ENCODE data around the gene SAMD3.
"Not testable (repeated sequence)": the region's sequence is repeated elsewhere in the genome, so short reads cannot be mapped to it uniquely, and the experiment has no call there.

The SAMD3 gene

DNA sequence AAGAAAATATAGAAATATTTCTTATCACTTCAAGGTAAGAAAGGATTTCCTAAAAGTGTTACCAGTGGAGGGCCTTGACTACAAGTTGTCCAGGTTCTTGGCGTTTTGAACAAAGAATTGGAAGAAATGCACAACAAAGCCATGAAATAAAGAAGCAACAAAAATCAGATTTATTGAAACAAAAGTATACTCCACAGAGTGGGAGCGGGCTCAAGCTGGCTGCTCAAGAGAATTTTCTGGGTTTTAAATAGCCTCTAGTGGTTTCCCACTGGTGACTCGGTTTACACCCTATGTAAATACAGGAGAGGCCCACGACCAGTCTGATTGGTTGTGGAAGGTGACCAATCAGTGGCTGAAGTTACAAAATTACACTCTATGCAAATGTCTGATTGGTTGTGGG is 64.2 kb downstream of the SAMD3 start:
- DNase-seq: no peak
- TF ChIP-seq, protein P1, sequence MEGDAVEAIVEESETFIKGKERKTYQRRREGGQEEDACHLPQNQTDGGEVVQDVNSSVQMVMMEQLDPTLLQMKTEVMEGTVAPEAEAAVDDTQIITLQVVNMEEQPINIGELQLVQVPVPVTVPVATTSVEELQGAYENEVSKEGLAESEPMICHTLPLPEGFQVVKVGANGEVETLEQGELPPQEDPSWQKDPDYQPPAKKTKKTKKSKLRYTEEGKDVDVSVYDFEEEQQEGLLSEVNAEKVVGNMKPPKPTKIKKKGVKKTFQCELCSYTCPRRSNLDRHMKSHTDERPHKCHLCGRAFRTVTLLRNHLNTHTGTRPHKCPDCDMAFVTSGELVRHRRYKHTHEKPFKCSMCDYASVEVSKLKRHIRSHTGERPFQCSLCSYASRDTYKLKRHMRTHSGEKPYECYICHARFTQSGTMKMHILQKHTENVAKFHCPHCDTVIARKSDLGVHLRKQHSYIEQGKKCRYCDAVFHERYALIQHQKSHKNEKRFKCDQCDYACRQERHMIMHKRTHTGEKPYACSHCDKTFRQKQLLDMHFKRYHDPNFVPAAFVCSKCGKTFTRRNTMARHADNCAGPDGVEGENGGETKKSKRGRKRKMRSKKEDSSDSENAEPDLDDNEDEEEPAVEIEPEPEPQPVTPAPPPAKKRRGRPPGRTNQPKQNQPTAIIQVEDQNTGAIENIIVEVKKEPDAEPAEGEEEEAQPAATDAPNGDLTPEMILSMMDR (IDR thresholded peaks at IDR 0.05; ENCODE audit: low read depth, low read length): no peak
- Histone ChIP-seq H3K27ac (no peak overlapping the region), H3K9me3 (ENCODE audit: severe bottlenecking) (no peaks in the 10 kb centered on the region), H3K4me3 (ENCODE audit: low read depth, low read length) (no peak overlapping the region), H3K27me3 (ENCODE audit: insufficient read depth, low read depth, severe bottlenecking) (no peaks in the 10 kb centered on the region), H3K36me3 (no peaks in the 10 kb centered on the region)

DNA sequence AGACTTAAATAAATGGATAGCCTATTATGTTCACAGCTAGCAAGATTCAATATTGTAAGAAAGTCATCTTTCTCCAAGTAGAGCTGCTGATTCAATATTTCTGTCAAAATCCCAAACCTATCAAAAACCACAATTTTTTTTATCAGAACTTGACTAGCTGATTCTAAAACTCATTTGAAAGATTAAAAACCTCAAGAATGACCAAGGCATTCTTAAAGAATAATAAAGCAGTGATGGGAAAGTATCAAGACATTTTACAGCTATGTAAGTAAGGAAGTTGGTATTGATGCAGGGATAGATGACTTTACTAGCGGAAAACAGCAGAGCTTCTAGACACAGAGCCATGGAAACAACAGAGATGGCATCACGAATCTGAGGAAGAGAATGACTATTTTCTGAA is 64.7 kb downstream of the SAMD3 start:
- no peak overlapping the region for H3K27ac ChIP-seq
- no peak for DNase-seq
- TF ChIP-seq, protein P1 (IDR thresholded peaks at IDR 0.05; ENCODE audit: low read depth, low read length): no peak

DNA sequence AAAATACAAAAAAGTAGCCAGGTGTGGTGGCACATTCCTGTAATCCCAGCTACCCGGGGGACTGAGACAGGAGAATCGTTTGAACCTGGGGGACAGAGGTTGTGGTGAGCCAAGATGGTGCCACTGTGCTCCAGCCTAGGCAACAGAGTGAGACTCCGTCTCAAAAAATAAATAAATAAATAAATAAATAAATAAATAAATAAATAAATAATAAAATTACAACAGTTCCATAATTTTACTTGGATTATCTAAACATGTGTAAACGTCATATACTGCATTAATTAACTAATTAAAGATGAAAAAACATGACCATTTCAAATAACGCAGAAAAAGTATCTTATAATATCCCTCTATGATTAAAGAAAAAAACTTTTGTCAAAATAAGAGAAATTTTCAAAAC is 65.8 kb downstream of the SAMD3 start:
- no peak for DNase-seq

More for the DNA sequence above, 64.7 kb downstream of the SAMD3 start:
- no peaks in the 10 kb centered on the region for H3K9me3 ChIP-seq (ENCODE audit: severe bottlenecking)
- no peak overlapping the region for H3K4me3 ChIP-seq (ENCODE audit: low read depth, low read length)
- no peaks in the 10 kb centered on the region for H3K27me3 ChIP-seq (ENCODE audit: insufficient read depth, low read depth, severe bottlenecking)
- H3K36me3 ChIP-seq: no peaks in the 10 kb centered on the region

DNA sequence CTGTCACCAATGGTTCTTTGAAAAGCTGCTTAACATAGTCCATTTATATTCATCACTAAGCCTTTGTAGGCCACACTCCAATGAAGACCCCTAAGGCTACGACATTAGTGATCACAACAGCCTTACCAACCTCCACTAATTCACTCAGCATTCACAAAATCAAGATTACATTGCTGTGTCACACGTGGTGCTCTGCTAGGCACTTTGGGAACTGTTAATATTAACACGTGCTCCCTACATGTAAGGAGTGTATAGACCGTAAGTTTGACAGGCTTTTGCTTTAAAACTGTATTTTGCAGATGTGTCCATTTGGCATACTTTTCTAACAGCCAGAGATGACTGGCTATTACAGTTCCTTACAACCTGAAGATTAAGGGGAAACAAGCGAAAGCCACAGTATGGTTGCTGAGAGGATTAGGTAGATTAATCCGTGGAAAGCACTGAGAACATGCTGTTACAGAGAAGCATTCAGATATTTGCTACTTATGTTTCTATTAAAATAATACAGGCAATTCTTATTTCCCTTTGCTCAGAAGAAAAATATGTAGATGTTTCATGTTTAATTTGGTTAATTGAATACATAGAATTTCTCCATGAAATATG is 69.7 kb downstream of the SAMD3 start:
- Histone ChIP-seq H3K4me3 (ENCODE audit: low read depth, low read length) (no peak overlapping the region; the same call in 1 of the 2 replicates), H3K27me3 (ENCODE audit: insufficient read depth, low read depth, severe bottlenecking) (no peaks in the 10 kb centered on the region), H3K9me3 (ENCODE audit: severe bottlenecking) (no peaks in the 10 kb centered on the region), H3K27ac (no peak overlapping the region), H3K36me3 (no peaks in the 10 kb centered on the region)
- peak; percentile 43 for DNase-seq
- TF ChIP-seq, protein P1 (IDR thresholded peaks at IDR 0.05; ENCODE audit: low read depth, low read length): no peak

More for the DNA sequence above, 65.8 kb downstream of the SAMD3 start:
- no peaks in the 10 kb centered on the region for H3K36me3 ChIP-seq
- H3K27me3 ChIP-seq (ENCODE audit: insufficient read depth, low read depth, severe bottlenecking): no peaks in the 10 kb centered on the region
- TF ChIP-seq, protein P1 (IDR thresholded peaks at IDR 0.05; ENCODE audit: low read depth, low read length): no peak
- H3K9me3 ChIP-seq (ENCODE audit: severe bottlenecking): no peaks in the 10 kb centered on the region
- H3K27ac ChIP-seq: no peak overlapping the region
- H3K4me3 ChIP-seq (ENCODE audit: low read depth, low read length): no peak overlapping the region

DNA sequence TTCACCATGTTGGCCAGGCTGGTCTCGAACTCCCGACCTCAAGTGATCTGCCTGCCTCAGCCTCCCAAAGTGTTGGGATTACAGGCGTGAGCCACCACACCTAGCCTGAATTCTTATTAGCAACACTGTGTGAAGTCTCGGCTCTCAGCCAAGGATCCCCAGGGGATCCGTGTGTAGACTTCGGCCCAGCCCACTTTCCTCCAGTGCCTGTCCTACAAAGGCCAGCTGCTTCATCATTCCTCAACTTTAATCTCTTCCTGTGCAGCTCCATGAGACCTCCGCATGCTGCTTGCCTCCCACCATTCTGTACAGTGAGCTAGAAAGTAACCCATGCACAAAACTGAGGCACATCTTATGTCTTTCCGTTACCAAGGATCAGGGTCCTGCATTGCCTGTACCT is 71.8 kb downstream of the SAMD3 start:
- peak; percentile 21 for DNase-seq
- H3K9me3 ChIP-seq (ENCODE audit: severe bottlenecking): no peaks in the 10 kb centered on the region
- TF ChIP-seq, protein P1 (IDR thresholded peaks at IDR 0.05; ENCODE audit: low read depth, low read length): no peak
- H3K36me3 ChIP-seq: no peaks in the 10 kb centered on the region
- H3K27ac ChIP-seq: no peak overlapping the region
- no peaks in the 10 kb centered on the region for H3K27me3 ChIP-seq (ENCODE audit: insufficient read depth, low read depth, severe bottlenecking)
- no peak overlapping the region for H3K4me3 ChIP-seq (ENCODE audit: low read depth, low read length)

DNA sequence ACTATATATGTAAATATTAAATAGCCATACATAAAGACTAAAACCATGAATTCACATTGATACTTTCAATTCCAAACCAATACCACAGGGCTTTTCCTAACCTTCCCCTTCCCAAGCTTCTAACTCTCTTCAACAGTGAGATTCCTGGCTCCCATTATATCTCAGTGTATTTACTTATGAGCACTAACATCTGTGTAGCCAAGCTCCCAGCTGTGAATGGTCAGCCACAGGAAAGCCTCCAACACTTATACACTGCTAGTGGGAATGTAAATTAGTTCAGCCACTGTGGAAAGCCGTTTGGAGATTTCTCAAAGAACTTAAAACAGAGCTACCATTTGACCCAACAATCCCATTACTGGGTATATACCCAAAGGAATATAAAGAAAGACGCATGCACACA is 73.7 kb downstream of the SAMD3 start:
- H3K36me3 ChIP-seq; H3K4me3 ChIP-seq (ENCODE audit: low read depth, low read length); H3K27ac ChIP-seq; H3K9me3 ChIP-seq (ENCODE audit: severe bottlenecking); H3K27me3 ChIP-seq (ENCODE audit: insufficient read depth, low read depth, severe bottlenecking); DNase-seq: not testable (repeated sequence)

Measured in WERI-Rb-1 (cell line).